Stimulated activated CD8-positive, alpha-beta memory T cell treated with anti-CD3 and anti-CD28 coated beads, Interleukin-12 subunit alpha, Interleukin-12 subunit beta, amount 100 ng/mL, for 4 hours (primary cell): ENCODE measurements around the gene POPDC3.
"Not testable (repeated sequence)": the region's sequence is repeated elsewhere in the genome, so short reads cannot be mapped to it uniquely, and the experiment has no call there.

Experiments
- DNase-seq: peaks from one replicate; pipeline ENCODE4 v3.0.0-alpha.2; 2020; ENCODE audit warnings: low read depth

POPDC3 gene

GRCh38 chr6:105194591-105194990 is 14.8 kb upstream of the POPDC3 start:
- DNase-seq, result no peak

GRCh38 chr6:105194106-105194505 is 14.3 kb upstream of the POPDC3 start:
- no peak for DNase-seq

- DNase-seq, result no peak
These were observed 13.8 kb upstream of the POPDC3 start for GRCh38 chr6:105193647-105194046.

GRCh38 chr6:105192707-105193465 is 13.1 kb upstream of the POPDC3 start:
- no peak for DNase-seq

- no peak for DNase-seq
These were observed 11.5 kb upstream of the POPDC3 start for GRCh38 chr6:105191351-105191750.

GRCh38 chr6:105189026-105189820 is 9.4 kb upstream of the POPDC3 start:
- no peak for DNase-seq

GRCh38 chr6:105188251-105188650 is 8.4 kb upstream of the POPDC3 start:
- no peak for DNase-seq

- DNase-seq, result no peak
These were observed 6.8 kb upstream of the POPDC3 start for GRCh38 chr6:105186576-105186975.

GRCh38 chr6:105184921-105185320 is 5.1 kb upstream of the POPDC3 start:
- no peak for DNase-seq

GRCh38 chr6:105181981-105182515 is 2.2 kb upstream of the POPDC3 start:
- no peak for DNase-seq

GRCh38 chr6:105178636-105179035 is 1.2 kb downstream of the POPDC3 start:
- DNase-seq, result no peak

- DNase-seq, result no peak
These were observed 1.7 kb downstream of the POPDC3 start for GRCh38 chr6:105178110-105178509.

GRCh38 chr6:105177556-105177955 is 2.3 kb downstream of the POPDC3 start:
- no peak for DNase-seq

GRCh38 chr6:105174512-105174911 is 5.3 kb downstream of the POPDC3 start:
- no peak for DNase-seq

- not testable (repeated sequence) for DNase-seq
These were observed 7.3 kb downstream of the POPDC3 start for GRCh38 chr6:105172515-105172914.

GRCh38 chr6:105170059-105170458 is 9.8 kb downstream of the POPDC3 start:
- DNase-seq, result no peak

GRCh38 chr6:105167914-105168313 is 11.9 kb downstream of the POPDC3 start:
- DNase-seq, result no peak

GRCh38 chr6:105164418-105164817 is 15.4 kb downstream of the POPDC3 start:
- no peak for DNase-seq

- DNase-seq, result no peak
These were observed 16.6 kb downstream of the POPDC3 start for GRCh38 chr6:105163183-105163582.

GRCh38 chr6:105162377-105162776 is 17.4 kb downstream of the POPDC3 start:
- no peak for DNase-seq

- no peak for DNase-seq
These were observed 18.4 kb downstream of the POPDC3 start for GRCh38 chr6:105161421-105161820.

GRCh38 chr6:105153676-105154075 is 26.1 kb downstream of the POPDC3 start:
- DNase-seq, result no peak

GRCh38 chr6:105152880-105153279 is 26.9 kb downstream of the POPDC3 start:
- DNase-seq, result no peak
